DMS 273 (cell line): ENCODE data around the gene BAIAP2.

Experiments
- DNase-seq: peaks from one replicate; lab custom pipeline; 2025; ENCODE audit not compliant: unreplicated experiment; lab: John Stamatoyannopoulos, UW

BAIAP2 gene

GRCh38 chr17:81036197-81036941 is 1.4 kb downstream of the BAIAP2 start:
- peak; percentile 94 for DNase-seq

DNA sequence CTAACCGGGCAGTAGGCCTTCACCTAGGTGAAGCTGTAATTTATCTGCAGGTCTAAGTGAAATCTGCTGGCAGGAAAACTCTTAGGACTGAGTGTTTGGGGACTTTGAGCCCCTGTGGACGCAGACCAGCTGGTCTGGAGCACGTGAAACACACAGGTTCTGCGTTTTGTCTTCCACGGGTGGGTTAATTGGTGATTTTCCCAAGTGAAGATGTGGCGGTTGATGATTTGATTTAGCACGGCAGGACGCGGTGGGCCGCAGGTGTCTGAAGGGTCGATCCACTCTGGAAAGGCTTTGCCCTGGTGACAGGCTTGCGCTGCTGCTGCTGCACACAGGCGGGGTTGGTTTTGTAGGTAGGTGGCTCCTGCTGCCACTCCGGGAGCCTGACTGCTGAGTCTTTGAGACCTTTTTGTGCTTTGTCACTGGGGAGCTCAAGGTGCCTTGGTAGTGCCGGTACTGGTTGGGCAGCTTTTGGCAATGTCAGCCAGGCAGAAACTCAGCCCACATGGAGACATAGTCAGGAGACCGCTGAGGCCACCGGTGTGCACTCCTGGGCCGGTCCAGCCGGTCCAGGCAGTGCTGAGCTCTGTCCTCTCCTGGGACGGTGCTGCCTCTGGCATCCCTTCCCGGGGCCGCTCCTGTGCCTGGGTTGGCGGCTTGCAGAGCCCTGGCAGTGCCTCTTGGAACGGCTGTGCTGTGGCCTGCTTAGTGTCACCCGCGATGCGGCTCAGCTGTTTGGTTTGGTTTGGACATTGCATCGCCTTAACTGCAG is 2.3 kb downstream of the BAIAP2 start:
- DNase-seq = peak; percentile 46

DNA sequence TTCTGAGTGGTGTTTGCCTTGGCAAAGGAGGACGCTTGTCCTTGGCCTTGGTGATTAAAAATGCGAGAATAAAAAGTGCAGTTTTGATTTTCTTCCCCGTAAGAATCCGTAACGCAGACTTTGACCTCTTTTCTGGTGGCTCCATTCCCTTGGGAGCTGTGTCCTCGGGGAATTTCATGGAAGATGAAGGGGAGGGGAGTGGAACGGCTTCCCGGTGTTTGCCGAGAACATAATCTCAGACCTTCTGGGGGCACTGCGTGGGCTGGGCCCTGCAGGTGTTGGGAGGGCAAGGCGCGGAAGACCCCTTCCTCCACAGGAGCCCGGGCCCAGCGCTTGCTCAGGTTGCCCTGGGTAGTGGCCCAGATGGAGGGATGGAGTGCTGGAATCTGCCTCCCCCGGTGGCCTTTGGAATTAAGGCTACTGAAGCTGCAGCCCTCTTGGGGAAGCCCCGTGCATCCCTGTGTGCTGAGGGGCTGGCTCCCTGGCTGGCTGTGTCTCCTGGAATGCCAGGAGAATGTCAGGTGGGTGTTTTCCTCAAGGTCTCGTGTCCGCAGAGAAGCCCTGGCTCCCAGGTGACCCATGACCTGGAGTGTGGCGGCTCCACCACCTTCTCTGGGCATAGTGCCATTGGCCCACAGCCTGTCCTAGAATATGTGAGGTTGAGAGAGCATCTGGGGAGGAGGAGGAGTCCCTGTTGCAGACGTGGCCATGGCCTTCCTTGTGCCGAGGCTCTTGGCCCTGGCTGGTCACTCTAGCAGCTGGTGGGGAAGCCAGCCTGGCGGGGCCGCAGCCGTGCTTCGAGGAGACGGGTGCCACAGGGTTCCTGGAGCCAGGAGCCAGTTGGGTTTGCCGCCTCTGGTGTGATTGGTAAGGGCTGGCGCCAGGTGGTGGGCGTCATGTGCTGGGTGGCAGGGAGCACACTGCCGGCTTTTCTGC is 3.1 kb downstream of the BAIAP2 start:
- peak; percentile 62 for DNase-seq

DNA sequence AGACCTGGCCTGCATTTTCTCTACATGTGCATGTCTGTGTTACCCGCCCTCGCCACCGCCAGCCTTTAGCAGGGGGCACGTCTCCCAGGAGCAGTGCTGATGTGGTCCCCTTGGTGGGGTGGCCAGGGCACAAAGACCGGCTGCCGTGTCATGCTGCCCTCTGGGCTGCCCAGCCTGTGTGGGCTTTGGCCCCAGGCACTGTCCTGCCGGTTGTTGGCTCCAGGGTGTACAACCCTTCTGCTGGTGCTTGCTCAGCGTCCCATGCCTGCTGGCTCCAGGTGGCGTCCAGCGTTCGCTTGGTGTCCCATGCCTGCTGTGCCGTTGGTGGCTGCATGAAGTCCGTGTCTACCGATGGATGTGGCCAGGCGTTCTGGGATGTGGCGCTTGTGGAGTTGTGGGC is 4.1 kb downstream of the BAIAP2 start:
- DNase-seq = no peak

GRCh38 chr17:81039854-81040758 is 5.2 kb downstream of the BAIAP2 start:
- peak; percentile 70 for DNase-seq

DNA sequence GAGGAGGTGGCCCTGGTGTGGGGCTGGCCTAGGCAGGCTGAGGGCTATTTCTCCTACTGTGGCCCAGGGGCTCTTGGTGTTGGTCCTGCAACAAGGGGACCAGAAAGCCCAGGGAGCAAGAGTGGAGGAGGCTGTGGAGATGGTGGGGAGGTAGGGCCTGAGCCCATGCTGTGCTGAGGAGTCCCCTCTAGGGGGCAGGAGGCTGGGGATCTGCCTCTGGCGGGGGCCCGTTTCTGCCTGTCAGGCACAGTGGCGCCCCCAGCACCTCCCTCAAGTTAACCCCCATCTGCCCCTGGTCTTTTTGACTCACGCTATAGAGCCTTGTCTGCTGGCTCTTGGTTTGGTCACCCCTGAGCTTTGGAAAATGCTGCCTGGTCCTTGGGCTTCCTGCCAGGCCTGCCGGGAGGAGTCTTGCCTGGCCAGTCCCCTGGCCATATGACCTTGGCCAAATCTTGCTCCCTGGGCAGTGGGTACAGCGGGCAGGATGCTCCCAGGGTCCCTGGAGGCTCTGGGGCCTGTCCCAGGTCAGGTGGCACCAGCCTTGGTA is 5.9 kb downstream of the BAIAP2 start:
- DNase-seq = peak; percentile 66

- DNase-seq = no peak
These were observed 7.7 kb downstream of the BAIAP2 start for GRCh38 chr17:81042606-81043005.

- no peak for DNase-seq
These were observed 8.4 kb downstream of the BAIAP2 start for GRCh38 chr17:81043319-81043724.

DNA sequence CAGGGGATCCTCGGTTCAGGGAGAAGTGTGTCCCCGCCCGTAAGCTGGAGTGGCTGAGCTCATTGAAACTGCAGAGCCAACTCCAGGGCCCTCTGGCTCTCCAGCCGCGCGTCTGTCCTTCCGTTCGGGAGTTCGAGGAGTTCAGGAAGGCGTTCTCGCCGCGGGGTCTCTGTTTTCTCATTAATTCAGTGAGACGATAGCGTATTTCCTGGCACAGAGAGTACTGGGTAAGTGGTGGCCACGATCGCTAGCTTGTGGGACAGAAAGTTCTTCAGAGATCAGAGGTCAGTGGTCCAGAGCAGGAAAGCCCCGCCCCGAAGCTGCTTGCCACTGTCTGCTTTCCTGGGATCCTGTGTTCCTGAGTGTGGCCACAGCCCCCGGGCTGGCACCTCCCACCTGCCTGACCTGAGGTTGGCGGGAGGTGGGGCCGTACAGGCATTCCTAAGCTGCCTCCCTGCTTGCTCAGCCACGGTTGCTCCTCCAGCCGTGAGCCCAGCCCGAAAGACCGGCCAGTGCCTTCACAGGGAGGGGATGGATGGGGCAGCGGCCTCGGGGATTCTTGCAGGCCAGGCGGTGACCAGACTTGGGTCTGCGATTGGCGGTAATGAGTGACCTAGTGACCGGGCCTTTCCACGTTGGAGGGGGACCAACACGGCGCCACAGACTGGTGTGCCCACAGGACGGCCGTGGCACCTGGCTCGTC is 8.9 kb downstream of the BAIAP2 start:
- no peak for DNase-seq

- no peak for DNase-seq
These were observed 9.4 kb downstream of the BAIAP2 start for GRCh38 chr17:81044428-81044763.

DNA sequence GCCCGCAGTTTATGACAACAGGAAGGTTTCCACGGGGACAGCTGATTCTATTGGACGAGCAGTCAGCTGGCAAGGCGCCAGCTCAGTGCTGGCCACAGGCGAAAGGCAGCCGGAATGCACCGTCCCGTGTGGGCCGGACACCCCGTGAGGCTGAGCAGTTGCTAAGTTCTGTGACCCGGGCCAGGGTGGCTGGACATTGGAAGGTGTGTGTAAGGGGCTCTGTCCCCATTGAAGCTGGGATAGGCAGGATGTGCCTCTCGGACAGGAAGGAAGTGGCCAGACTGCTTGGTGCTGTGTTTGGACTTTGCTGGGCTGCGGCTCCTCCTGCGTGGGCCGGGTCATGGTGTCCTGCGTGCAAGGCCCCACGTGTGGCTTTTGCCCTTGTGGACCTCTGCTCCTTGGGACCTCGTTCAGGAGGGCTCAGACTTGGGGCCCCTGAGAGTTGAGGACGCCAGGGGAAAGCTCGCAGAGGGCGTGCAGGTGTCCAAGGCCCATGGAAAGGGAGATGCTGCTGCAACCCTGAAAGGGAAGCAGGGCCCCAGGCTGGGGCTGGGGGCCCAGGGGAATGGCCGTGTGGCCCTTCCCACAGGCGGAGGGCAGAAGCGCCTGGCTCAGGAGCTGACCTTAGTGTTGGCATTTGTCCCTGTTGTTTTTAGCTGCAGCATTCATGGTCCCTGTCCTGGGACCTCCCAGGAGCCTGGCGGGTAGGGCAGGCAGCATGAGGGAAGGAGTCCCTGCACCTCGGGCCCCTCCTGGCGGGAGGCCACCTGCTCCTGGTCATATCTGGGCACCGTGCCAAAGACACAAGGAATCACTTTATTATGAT is 10.0 kb downstream of the BAIAP2 start:
- DNase-seq = peak; percentile 73

GRCh38 chr17:81045590-81046095 is 10.7 kb downstream of the BAIAP2 start:
- DNase-seq = no peak

DNA sequence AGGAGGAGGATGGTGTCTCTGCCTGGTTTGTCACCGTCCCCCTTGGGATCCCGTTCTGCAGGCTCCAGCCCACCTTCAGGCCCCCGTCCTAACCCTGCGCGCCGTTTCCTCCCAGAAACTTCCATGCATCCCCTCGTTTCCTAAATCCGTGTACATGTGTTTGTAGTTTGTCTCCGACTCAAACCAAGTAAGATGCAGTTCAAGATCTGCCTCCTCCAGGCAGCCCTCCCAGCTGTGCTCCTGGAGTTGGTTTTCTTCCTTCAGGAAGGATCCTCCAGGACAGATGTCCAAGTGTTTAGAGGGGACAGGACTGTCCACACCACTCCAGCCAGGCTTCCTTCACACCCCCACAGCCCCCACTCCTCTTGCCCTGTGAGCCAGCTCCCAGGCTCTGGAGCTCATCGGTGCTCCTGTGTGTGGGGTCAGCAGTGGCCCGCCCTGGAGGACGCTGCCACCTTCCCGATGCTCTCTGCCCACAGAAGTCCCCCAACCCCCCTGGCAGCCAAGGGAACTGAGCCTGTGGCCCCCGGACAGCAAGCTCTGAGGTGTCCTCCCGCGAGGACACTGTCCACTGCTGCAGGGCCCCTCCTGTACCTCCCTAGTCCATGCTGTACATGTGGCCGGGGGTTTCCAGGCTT is 11.3 kb downstream of the BAIAP2 start:
- DNase-seq = no peak

DNA sequence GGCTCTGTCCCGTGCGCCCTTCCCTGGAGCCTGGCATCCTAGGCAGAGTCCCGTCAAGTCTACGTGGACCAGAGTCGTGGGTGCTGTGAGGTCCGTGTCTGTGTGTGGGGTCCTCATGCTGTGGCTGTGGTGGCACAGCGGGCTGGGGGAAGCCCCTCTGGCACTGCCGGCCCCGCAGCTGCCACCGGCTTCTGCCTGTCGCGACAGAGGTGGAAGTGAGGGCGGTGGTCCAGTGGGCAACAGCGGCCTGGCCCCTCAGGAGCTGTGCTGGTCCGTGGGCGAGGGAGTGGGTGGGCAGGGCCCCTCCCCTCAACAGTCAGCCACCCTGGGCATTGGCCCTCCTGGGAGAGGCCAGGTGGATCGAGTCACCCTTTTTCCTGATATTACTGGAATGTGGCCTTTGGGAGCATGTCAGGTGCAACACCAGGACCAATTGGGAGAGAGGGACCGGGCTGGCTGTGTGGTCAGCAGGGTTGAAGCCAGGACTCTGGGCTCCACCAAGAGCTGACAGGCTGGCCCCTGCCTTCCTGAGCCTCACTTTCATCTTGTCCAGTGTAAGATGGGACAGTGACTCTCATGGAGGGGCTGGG is 11.9 kb downstream of the BAIAP2 start:
- no peak for DNase-seq

- DNase-seq = no peak
These were observed 13.9 kb downstream of the BAIAP2 start for GRCh38 chr17:81048827-81049371.

DNA sequence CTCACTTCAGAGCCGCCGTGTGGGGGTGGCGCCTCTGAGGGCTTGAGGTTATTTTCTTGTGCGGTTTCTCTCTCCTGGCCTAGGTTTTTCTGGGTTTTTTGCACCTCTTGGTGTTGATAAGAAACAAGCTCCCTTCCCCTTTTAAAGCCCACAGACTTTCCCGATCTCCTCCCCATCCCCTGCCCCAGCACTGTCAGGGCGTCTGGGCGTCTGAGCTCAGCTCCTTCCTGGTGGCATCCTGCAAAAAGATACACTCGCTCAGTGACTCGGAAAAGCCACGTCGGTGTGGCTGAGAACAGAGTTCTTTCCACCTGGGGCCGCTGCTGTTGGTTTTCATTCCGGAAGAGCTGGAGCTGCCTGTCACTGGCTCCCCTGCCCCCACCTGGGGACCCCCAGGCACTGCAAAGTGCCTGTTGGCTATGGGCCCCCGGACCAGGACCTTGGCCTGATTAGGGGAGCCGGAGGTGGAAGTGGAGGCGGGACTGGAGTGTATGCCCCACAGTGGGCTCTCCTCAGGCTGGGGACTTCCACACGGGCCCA is 14.5 kb downstream of the BAIAP2 start:
- DNase-seq = no peak

DNA sequence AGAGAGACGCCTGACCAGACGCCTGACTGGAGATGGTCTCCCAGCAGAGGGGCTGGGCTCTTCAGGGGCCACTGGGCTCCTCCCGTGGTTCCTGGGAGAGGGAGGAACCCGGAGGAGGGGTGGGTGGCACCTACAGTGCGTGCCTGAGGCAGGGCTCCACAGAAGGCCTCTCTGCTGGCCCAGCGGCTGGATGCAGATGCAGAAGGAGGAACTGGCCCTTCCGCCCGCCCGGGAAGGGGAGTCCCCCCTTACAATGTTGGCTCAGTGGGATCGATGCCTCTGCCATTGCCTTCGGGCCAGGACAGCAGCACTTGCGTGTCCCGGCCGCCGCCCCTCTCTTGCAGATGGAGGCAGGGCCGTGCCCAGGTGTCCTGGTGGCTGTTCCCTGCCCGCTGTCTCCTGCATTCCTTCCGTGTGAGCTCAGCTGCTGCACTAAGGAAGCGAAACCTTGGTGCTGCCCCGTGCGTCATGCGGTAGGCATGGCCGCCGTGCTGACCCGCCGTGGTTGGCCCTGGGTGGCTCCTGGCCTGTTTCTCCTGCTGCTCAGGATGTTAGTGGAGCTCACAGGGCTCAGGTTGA is 15.1 kb downstream of the BAIAP2 start:
- DNase-seq = no peak
